GM18858 (cell line): Measurements from ENCODE around the gene PFDN6.
A peak's percentile ranks its signal among the peaks of the same experiment; 100 is the strongest.

ENCODE experiments used
- ATAC-seq: cut with Tn5 transposase; IDR thresholded peaks from one replicate; pipeline ENCODE4 v1.9.1; 2021; ENCODE audit not compliant: unreplicated experiment

Gene PFDN6

GRCh38 chr6:33315793-33316602, 26.6 kb downstream of the PFDN6 start:
- ATAC-seq = no peak

- ATAC-seq = no peak
Observed at GRCh38 chr6:33316603-33317418, 27.4 kb downstream of the PFDN6 start.

DNA sequence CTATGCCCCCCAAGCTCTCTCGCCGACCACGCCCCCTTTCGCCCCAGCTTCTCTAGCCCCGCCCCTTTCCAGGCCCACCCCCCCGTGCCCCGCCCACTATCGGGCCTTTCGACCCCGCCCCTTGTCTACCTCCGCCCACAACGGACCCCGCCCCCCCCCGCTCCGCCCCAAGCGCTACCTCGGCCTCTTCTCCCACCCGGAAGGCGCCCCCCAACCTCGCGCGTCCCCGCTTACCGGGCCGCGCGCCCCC, 27.9 kb downstream of the PFDN6 start:
- no peak for ATAC-seq

DNA sequence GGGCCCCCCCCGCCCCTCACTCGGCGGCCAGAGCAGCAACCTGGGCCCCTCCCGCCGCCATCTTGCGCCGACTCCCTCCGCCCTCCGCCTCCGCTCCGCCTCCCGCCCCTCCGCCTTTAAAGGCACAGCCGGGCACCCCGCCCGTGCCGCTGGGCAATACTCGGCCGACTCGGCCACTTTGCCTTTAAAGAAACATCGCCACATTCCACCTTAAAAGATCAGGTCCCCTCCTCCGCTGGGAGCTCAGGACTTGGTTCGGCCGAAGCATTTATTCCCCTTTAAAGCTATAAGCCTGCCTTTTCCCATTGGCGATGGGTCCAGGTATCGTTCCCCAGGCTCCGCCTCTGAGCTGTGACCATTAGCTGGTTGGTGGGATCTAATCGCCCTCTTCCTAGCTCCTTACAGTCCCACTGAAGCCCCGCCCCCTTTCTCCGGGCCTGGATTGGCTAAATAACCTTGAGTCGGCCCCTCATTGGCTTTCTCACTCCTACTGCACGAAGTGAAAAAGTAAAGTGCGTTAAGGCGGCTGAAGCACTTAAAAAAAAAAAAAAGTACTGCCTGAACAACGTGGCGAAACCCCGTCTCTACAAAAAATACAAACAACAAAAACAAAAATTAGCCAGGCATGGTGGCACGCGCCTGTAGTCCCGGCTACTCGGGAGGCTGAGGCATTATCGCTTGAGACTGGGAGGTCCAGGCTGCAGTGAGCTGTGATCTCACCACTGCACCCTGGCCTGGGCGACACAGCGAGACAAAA, 28.4 kb downstream of the PFDN6 start, which contains the start of gene ZBTB22:
TSS of gene ZBTB22 (minus strand) at position 76 of the 757 bp plus-strand sequence. CDS start 828 bp downstream, outside the sequence.
- ATAC-seq = peak; percentile 35

DNA sequence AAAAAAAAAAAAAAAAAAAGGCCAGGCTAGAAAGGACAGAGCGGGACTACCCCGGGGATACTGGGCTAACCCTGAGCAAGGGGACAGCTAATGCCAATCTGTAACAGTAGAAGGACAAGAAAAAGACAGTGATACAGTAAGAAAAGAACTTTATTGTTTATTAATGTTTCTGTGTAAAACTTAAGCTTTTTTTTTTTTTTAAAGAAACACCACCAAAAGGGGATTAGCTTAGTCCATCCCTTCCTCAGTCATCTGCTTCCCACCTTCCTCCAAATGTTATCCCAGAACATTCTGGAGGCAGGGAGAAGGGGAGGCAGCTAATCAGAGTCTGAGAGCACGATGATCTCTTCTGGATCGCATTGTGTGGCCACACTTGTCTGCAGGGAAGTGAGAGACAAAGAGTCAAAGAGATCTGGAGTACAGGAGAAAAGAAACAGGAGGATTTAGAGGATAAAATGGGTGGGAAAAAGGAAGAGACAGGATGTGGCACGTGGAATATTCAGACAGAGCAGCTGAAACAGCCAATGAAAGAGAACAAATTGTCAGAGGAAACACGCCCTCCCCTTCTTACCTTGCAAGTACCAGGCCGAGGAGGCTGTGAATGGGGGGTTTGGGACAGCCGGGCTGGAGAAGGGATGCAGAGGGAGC, 29.1 kb downstream of the PFDN6 start:
- ATAC-seq = no peak

DNA sequence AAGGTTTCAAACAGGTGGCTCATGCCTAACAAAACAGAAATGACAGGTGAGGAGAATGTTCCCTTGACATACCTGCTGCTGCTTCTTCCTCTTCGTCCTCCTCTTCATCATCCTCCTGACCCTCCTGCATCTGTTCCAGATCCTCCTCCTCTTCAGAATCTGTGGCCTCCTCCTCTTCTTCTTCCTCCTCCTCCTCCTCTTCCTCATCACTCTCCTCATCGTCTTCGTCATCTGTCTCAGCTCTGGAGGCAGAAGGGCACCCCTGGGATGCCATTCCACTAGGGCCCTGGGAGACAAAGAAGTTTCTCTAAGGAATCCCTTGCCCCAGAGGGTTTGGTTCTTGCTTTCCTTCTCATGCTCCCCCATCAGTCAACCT, 30.5 kb downstream of the PFDN6 start:
- no peak for ATAC-seq

GRCh38 chr6:33320315-33321181, 31.1 kb downstream of the PFDN6 start:
- ATAC-seq = no peak

DNA sequence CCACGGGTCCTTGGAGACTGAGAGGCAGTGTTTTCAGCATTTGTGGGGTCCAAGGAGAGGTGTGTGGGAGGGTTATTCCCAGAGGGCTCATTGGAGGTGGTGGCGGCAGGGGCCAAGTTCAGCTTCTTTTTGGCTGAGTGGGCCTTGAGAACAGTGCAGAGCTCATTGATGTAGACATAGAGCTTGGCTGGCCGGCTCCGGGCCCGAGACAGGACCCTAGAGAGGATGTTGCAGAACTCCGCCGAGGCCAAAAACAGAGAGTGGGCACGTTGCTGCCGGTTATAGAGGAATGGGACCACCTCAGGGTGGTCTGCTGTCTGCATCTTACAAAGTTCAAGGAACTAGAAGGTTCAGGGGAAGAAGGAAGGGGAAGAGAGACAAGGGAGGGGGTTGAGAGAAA, 31.8 kb downstream of the PFDN6 start:
- ATAC-seq = no peak

DNA sequence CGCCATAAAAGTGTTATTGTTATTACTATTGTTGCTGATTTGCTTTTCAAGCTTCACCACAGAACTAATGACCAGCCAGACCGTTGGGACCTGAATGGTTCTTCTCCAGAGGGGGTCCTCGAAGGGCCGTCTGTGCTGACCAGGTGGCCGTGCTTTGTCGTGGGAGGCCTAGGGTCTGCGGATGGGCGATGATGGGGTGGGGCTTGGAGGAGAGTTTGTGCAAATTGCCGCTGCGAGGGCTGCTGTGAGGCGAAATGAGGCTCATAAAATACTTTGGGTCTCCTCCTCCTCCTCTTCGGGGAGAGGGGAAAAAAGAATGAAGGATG, 34.2 kb downstream of the PFDN6 start:
- ATAC-seq = no peak

- ATAC-seq = no peak
Observed at GRCh38 chr6:33324125-33324524, 34.7 kb downstream of the PFDN6 start.

GRCh38 chr6:33329058-33329457, 39.7 kb downstream of the PFDN6 start:
- no peak for ATAC-seq

- no peak for ATAC-seq
Observed at GRCh38 chr6:33330736-33331135, 41.3 kb downstream of the PFDN6 start.

DNA sequence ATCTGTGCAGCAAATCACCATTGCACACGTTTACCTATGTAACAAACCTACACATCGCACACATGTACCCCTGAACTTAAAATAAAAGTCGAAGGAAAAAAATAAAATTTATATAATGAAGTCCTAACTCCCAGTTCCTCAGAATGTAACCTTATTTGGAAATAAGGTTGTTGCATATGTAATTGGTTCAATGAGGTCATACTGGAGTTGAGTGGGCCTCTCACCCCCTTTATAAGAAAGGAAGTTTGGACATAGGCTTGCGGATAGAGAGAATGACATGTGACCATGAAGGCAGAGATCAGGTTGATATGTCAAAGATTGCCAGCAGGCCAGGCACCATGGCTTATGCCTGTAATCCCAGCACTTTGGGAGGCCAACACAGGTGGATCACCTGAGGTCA, 44.3 kb downstream of the PFDN6 start:
- no peak for ATAC-seq

GRCh38 chr6:33335916-33336315, 46.5 kb downstream of the PFDN6 start:
- no peak for ATAC-seq

- ATAC-seq = no peak
Observed at GRCh38 chr6:33336495-33336894, 47.1 kb downstream of the PFDN6 start.

DNA sequence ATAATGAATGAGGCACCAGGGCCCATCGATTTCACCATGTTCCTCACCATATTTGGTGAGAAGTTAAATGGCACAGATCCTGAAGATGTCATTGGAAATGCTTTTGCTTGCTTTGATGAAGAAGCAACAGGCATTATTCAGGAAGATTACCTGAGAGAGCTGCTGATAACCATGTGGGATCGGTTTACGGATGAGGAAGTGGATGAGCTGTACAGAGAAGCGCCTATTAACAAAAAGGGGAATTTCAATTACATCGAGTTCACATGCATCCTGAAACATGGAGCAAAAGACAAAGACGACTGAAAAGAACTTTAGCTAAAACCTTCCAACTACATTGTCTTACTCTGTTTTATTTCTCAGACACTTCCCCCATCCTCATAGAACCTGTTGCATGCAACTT, 49.8 kb downstream of the PFDN6 start:
- ATAC-seq = no peak
